VCaP (cell line): ENCODE measurements around the gene CCDC88C.

Source experiments
- H3K27ac ChIP-seq: fragments of 450-650 bp; 2 replicates; pipeline ENCODE4 v1.5.1; 2017
- CTCF ChIP-seq: fragments of 450-650 bp; conservative IDR thresholded peaks from 2 replicates; pipeline ENCODE4 v1.5.1; 2017; ENCODE audit warnings: mild to moderate bottlenecking, moderate library complexity

The CCDC88C gene

GRCh38 chr14:91379579-91379932, 38.1 kb downstream of the CCDC88C start:
- peak overlapping the region; percentile 42; the same call in 1 of the 2 replicates for H3K27ac ChIP-seq
- TF ChIP-seq CTCF = no peak

GRCh38 chr14:91378930-91379578, 38.6 kb downstream of the CCDC88C start:
- H3K27ac ChIP-seq = peak overlapping the region; percentile 42; the same call in 1 of the 2 replicates
- no peak for TF ChIP-seq CTCF

- TF ChIP-seq CTCF = no peak
- no peak overlapping the region for H3K27ac ChIP-seq
These were observed 39.6 kb downstream of the CCDC88C start for GRCh38 chr14:91377700-91378652.

GRCh38 chr14:91376547-91377477, 40.8 kb downstream of the CCDC88C start:
- no peak for TF ChIP-seq CTCF
- no peak overlapping the region for H3K27ac ChIP-seq

GRCh38 chr14:91375720-91376452, 41.7 kb downstream of the CCDC88C start:
- TF ChIP-seq CTCF = no peak
- H3K27ac ChIP-seq = no peak overlapping the region

GRCh38 chr14:91374879-91375702, 42.5 kb downstream of the CCDC88C start:
- TF ChIP-seq CTCF = no peak
- no peak overlapping the region for H3K27ac ChIP-seq
